CD1c-positive myeloid dendritic cell (primary cell): ENCODE measurements around the gene KLRC3.
"Not testable (repeated sequence)": the region's sequence is repeated elsewhere in the genome, so short reads cannot be mapped to it uniquely, and the experiment has no call there.

Experiments used
- DNase-seq: peaks from one replicate; pipeline ENCODE4 v3.0.0-alpha.2; 2016; ENCODE audit errors: extremely low spot score

The KLRC3 gene

DNA sequence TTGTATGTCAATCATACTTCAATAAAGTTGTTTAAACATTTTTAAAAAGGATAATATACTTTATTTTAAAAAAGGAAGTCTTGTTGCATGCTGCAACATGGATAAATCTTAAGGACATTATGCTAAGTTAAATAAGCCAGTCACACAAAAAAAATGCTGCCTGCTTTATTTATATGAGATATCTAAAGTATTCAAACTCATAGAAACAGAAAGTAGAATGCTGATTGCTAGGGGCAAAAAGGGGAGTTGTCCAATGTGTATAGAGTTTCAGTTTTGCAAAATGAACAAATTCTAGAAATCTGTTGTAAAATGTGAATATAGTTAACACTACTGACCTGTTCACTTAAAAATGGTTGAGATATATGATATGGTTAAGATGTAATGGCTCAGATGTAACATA, 19.6 kb downstream of the KLRC3 start:
- DNase-seq, result no peak

- DNase-seq, result no peak
Measured at GRCh38 chr12:10398168-10398567, 22.2 kb downstream of the KLRC3 start.

DNA sequence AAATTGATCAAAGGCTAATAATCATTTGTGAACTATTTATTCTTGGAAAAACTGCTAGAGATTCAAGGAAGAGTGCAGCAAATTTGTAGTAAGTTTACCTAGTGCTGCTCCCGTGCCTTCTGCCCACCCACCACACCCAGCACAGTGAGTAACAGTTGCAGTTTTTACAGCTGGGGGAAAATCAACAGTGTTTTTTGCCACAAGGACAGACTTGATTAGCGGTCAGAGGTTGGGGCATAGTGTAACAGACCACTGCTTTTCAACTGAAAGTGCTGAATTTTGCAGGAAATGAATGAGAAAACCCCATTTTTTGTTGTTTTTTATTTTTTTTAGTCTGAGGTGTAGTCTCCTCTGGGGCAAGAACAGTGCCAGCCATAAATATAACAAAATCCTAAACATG, 23.1 kb downstream of the KLRC3 start:
- DNase-seq, result no peak

DNA sequence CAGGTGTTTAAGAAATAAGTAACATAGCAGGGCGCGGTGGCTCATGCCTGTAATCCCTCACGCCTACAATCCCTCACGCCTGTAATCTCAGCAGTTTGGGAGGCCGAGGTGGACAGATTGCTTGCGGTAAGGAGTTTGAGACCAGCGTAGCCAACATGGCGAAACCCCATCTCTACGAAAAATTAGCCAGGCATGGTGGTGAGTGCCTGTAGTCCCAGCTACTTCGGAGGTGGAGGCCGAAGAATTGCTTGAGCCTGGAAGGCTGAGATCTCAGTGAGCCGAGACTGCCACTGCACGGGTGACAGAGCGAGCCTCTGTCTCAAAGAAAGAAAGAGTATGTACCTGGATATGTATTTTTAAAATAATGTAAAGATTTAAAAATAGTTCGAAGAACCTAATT, 24.2 kb downstream of the KLRC3 start:
- not testable (repeated sequence) for DNase-seq

DNA sequence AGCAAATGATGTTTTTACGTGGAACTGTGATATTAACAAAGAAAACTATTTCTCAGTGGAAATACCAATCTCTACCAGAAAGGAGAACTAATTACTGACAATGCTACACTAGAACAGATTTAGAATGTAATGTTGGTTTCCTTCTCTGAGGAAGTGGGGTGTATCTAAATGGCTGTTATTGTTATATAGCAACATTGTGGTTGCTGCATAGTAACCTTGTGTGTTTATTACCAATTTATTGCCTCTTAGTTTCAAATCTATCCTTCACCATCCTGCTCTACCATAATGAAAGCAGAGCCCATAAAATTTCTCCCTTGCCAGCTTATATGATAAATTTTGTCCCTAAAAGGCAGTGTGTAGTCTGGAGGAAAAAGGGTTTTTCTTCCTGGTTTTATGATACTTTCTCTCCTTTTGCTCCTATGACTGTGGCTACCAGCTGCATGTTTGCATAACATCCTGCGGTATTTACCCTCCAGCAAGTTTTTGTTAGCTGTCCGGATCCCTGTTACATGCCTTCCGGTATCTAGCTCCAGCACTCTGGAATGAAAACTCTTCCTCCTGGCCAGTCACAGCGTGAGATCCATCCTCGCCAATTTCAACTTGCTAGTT, 24.9 kb downstream of the KLRC3 start:
- peak; percentile 79 for DNase-seq

GRCh38 chr12:10394531-10395152, 25.8 kb downstream of the KLRC3 start:
- DNase-seq, result not testable (repeated sequence)

DNA sequence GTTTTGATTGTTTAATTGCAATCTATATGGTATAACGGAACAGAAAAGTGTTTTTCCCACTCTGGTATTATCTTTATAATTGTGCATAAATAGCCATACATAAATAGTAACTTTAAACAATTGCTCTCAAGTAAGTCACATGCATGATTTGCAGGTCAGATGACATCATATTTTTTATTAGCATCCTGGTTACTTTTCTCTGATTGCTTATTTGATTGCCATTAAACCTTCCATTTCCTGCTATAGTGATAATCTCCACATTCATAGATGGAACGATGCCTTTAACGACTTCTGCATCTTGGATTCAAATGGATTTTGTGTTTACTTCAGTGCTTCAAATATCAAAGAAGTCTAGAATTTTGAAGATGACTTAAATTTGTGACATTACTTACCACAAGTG, 27.1 kb downstream of the KLRC3 start:
- DNase-seq, result no peak

- peak; percentile 77 for DNase-seq
Measured at GRCh38 chr12:10392394-10392930, 27.9 kb downstream of the KLRC3 start.

GRCh38 chr12:10390991-10391390, 29.4 kb downstream of the KLRC3 start:
- DNase-seq, result not testable (repeated sequence)

DNA sequence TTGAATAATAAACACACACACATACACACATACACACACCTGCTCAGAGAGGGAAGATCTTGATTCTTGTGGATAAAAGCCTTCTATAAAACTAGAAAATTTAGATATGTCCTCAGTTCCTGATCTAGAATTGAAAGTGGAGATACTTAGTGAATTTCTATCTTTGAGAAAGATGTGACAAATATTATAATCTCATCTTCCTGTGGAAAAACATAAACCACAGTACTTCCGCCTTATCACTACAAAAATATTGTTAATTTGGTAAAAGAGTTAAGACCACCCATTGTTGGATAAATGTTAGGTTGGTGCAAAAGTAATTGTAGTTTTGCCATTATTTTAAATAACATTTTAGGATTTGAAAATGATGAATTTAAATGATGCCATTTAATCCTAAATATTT, 30.5 kb downstream of the KLRC3 start, which contains the start of gene KLRK1:
TSS of gene KLRK1 (minus strand) at position 138 of the 400 bp plus-strand sequence. CDS start 1,231 bp downstream, outside the sequence.
- no peak for DNase-seq

- DNase-seq, result no peak
Measured at GRCh38 chr12:10388624-10389413, 31.6 kb downstream of the KLRC3 start.

GRCh38 chr12:10387498-10387897, 32.9 kb downstream of the KLRC3 start:
- DNase-seq, result not testable (repeated sequence)

DNA sequence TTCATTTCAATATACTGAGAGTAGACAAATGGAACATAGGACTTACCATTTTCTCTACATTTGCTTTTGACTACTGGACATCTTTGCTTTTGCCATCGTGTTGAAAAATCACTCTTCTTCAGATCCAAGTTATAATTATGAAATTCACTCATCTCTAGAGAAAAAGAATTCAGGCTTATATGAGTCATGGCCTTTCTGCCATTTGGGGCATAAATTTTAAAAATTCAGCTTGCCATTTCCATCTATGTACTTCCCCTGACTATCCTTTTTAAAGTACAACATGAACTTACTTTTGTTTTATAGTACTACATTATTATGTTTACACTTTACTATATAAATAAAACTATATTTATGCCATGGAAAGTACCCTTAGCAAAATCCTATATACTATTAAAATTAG, 33.5 kb downstream of the KLRC3 start:
- DNase-seq, result no peak

DNA sequence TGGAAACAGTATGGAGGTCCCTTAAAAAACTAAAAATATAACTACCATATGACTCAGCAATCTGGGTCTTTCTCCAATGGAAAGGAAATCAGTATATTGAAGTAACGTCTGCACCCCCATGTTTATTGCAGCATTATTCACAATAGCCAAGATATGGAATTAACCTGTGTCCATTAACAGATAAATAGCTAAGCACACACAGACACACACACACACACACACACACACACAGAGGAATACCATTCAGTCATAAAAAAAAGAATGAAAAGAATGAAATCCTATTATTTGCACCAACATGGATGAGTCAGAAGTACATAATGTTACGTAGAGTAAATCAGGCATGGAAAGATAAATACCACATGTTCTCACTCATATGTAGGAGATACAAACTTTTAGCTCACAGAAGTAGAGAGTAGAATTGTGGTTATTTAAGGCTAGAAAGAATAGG, 35.2 kb downstream of the KLRC3 start:
- DNase-seq, result no peak

- DNase-seq, result no peak
Measured at GRCh38 chr12:10384191-10384590, 36.2 kb downstream of the KLRC3 start.

GRCh38 chr12:10381928-10382628, 38.3 kb downstream of the KLRC3 start:
- no peak for DNase-seq

DNA sequence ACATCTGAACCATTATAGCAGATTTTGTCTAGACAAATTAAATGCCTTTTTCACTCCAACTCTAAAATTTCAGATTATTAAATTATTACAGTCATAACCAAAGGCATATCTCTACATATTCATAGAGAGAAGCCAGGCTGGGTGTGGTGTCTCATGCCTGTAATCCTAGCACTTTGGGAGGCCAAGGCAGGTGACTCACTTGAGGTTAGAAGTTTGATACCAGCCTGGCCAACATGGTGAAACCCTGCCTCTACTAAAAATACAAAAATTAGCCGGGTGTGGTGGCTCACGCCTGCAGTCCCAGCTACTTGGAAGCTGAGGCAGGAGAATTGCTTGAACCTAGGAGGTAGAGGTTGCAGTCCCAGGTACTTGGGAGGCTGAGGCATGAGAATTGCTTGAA, 41.7 kb downstream of the KLRC3 start:
- not testable (repeated sequence) for DNase-seq

GRCh38 chr12:10374624-10375018, 45.8 kb downstream of the KLRC3 start:
- DNase-seq, result no peak

DNA sequence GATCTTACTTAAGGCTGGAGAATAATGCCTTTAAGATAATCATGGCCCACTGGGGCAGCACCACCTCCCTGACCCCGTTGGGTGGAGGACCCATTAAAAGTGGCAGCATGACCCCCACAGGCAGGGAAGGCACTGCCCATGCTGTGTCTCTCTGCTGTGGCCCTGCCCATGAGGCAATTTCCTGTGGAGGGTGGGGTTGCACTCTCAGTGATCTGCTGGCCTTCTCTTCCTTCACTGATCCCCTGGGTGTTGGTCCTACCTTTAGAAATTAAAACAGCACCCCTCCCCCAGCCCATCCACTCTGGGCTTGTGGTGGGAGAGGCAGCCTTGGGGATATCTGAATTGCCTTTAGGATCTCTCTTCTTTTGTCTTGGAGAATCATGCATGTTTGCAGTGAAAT, 47.8 kb downstream of the KLRC3 start:
- no peak for DNase-seq

GRCh38 chr12:10371893-10372535, 48.4 kb downstream of the KLRC3 start:
- DNase-seq, result not testable (repeated sequence)
